GM18517 (cell line): ENCODE results near the gene FTSJ1.
"Not testable (repeated sequence)": the region's sequence is repeated elsewhere in the genome, so short reads cannot be mapped to it uniquely, and the experiment has no call there.

Experiments
- ATAC-seq: cut with Tn5 transposase; IDR thresholded peaks from one replicate; pipeline ENCODE4 v1.9.1; 2021; ENCODE audit warnings: mild to moderate bottlenecking, moderate library complexity; ENCODE audit not compliant: unreplicated experiment

FTSJ1 gene

DNA sequence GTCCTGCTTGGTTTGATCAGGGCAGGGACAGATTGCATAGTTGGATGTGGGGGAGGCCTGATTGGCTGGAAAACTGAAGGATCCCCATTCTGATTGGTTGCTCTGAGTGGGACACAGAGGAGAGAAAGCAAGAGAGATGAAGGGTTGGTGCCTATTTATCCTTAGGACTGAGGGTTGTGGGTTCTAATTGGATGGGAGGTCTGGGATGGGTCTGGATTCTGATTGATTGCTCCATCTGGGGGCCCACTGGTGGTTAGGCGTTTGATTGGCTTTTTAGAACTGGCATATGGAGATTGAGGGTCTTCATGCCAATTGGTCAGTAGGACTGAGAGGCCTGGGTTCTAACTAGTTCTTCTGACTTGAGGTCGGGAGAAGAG, 45.0 kb downstream of the FTSJ1 start:
- ATAC-seq, result no peak

- peak; percentile 93 for ATAC-seq
These were observed 45.6 kb downstream of the FTSJ1 start, which contains the start of gene EBP for GRCh38 chrX:48521353-48522243. Gene EBP, plus strand, starts transcription at chrX:48521808. Its CDS starts 1,964 bp downstream, at chrX:48523772.

GRCh38 chrX:48522291-48522690, 46.3 kb downstream of the FTSJ1 start:
- no peak for ATAC-seq

GRCh38 chrX:48523682-48524081, 47.7 kb downstream of the FTSJ1 start:
- ATAC-seq, result no peak

GRCh38 chrX:48525853-48526252, 49.9 kb downstream of the FTSJ1 start:
- not testable (repeated sequence) for ATAC-seq

GRCh38 chrX:48530736-48531135, 54.7 kb downstream of the FTSJ1 start:
- ATAC-seq, result no peak

GRCh38 chrX:48531358-48531959, 55.5 kb downstream of the FTSJ1 start:
- no peak for ATAC-seq

- no peak for ATAC-seq
These were observed 56.2 kb downstream of the FTSJ1 start for GRCh38 chrX:48532161-48532560.

GRCh38 chrX:48533165-48533564, 57.2 kb downstream of the FTSJ1 start:
- no peak for ATAC-seq
